ENCODE measurements around the gene MED26. TPM values are rescaled to one million over a fixed set of nuclear protein-coding genes. Genes with fewer than 3 reads are reported as not detected.

The MED26 gene
- polyA plus RNA-seq, 1 donor, result 5.6 TPM

Other genes starting within 250 kb of the MED26 start
- 30.4 TPM for gene EPS15L1, start 156.2 kb downstream of the MED26 start, polyA plus RNA-seq (ENCODE audit: insufficient read length)
- not detected for gene CALR3, start 132.0 kb downstream of the MED26 start, polyA plus RNA-seq (ENCODE audit: insufficient read length)
- 16.8 TPM for gene C19orf44, start 131.8 kb downstream of the MED26 start, polyA plus RNA-seq (ENCODE audit: insufficient read length)
- gene CHERP, start 85.8 kb downstream of the MED26 start, polyA plus RNA-seq (ENCODE audit: insufficient read length), result 37.9 TPM
- gene SLC35E1, start 55.8 kb downstream of the MED26 start, polyA plus RNA-seq (ENCODE audit: insufficient read length), result 48.6 TPM
- gene SMIM7, start 31.9 kb upstream of the MED26 start, polyA plus RNA-seq (ENCODE audit: insufficient read length), result 108 TPM
- 7.7 TPM for gene TMEM38A, start 32.9 kb upstream of the MED26 start, polyA plus RNA-seq (ENCODE audit: insufficient read length)
- 0.08 TPM for gene NWD1, start 91.6 kb upstream of the MED26 start, polyA plus RNA-seq (ENCODE audit: insufficient read length)
- gene SIN3B, start 201.2 kb upstream of the MED26 start, polyA plus RNA-seq (ENCODE audit: insufficient read length), result 82.8 TPM

Data from left kidney (tissue), 1 donor.